H54 (cell line): ENCODE measurements around the gene TNK1.

Experiments
- DNase-seq: peaks from one replicate; pipeline ENCODE4 v3.0.0; 2011; ENCODE audit warnings: low spot score, mixed read lengths; ENCODE audit not compliant: insufficient read length
- FAIRE-seq: peaks from 3 replicates; lab custom pipeline; 2011; peaks lifted over from hg19 to GRCh38; lab: Jason Lieb, UNC
- POLR2A ChIP-seq: IDR thresholded peaks from 2 replicates; pipeline ENCODE4 v1.6.1; 2011; ENCODE audit warnings: low read depth, mild to moderate bottlenecking, low read length

TNK1 gene

GRCh38 chr17:7406235-7406825, 25.4 kb downstream of the TNK1 start:
- FAIRE-seq: no peak
- no peak for TF ChIP-seq POLR2A

DNA sequence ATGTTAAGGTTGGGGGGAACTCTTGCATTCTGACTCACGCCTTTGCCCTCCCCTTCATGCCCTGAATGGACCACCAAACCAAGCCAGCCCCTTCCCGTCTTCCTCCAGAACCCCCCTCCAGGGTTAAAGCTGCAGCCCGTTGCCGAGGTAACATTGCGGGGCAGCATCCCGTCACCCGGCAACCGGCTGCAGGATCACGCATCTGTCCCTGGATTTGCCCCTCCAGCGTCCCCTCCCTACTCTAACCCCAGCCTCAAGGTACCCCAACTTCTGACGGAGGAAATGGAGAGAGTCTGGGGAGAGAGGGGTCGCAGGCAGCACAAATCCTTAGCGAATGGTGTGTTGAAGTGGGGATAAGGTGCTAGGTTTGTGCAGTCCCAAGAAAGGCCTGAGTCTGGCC, 26.2 kb downstream of the TNK1 start:
- DNase-seq (no peak), FAIRE-seq (no peak)
- TF ChIP-seq POLR2A: no peak

More at GRCh38 chr17:7406235-7406825, 25.4 kb downstream of the TNK1 start:
- DNase-seq: no peak

DNA sequence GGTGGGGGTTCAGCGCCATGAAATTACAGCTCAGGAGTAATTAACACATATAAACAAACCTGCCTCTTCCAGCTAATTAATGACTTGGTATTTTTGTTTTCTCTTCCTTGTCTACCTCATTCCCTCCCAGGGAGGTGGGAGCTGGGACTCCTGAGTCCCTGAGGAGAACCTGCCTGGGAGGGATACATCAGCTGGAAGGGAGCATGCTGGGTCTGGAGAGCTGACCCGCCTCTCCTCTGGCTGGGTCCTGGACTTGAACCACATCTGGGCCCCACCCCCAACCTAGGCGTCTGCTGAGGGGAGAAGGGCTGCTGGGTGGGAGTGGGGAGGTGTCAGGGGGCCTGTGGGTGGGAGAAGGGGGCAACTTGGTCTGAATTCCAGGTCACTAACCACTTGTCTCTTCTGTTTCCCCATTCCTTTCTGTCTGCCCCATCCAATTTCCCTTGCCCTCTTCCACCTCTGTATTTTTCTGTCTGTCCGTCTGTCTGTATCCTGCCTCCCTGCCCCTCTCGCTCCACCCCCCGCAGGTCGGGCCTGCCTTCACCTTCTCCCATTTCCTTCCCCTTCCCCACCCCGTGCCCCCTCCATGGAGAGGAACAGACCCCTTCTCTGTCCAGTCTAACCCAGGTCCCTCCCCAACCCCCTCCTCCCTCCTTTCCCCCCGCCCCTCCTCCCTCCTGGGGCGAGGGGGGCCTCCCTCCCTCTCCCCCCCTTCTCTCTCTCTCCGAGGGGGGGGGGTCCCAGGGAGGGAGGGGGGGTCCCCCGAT, 26.8 kb downstream of the TNK1 start, which contains the start of gene NLGN2:
NLGN2 (plus strand) TSS at position 361 of the 767 bp plus-strand sequence. CDS start 411 bp downstream, outside the sequence.
- no peak for TF ChIP-seq POLR2A
- no peak for FAIRE-seq

GRCh38 chr17:7408252-7408727, 27.4 kb downstream of the TNK1 start:
- DNase-seq (no peak), FAIRE-seq (no peak)
- no peak for TF ChIP-seq POLR2A

More for the DNA sequence above, 26.8 kb downstream of the TNK1 start, which contains the start of gene NLGN2:
- no peak for DNase-seq

GRCh38 chr17:7408863-7409262, 28.0 kb downstream of the TNK1 start:
- TF ChIP-seq POLR2A: no peak
- FAIRE-seq (no peak), DNase-seq (no peak)

GRCh38 chr17:7409716-7410115, 28.8 kb downstream of the TNK1 start:
- DNase-seq: no peak
- TF ChIP-seq POLR2A: no peak
- no peak for FAIRE-seq

GRCh38 chr17:7410634-7411426, 29.9 kb downstream of the TNK1 start:
- no peak for FAIRE-seq
- no peak for DNase-seq
- no peak for TF ChIP-seq POLR2A

DNA sequence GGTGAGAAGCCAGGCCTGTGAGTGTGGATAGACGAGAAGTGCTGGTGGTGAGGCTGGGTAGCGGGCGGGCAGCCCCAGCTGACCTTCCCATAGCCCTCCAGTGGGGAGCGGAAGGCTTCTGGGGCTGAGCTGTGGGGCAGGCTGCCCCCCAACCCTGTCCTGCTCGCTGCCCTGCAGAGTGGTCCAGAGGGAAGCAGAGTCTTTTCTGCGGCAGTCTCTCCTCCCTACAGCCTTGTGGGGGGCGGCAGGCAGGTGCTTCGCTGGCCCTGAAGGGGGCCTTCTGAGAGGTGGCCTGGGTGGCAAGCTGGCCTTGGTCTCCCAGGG, 30.5 kb downstream of the TNK1 start:
- FAIRE-seq (no peak), DNase-seq (no peak)
- TF ChIP-seq POLR2A: no peak

DNA sequence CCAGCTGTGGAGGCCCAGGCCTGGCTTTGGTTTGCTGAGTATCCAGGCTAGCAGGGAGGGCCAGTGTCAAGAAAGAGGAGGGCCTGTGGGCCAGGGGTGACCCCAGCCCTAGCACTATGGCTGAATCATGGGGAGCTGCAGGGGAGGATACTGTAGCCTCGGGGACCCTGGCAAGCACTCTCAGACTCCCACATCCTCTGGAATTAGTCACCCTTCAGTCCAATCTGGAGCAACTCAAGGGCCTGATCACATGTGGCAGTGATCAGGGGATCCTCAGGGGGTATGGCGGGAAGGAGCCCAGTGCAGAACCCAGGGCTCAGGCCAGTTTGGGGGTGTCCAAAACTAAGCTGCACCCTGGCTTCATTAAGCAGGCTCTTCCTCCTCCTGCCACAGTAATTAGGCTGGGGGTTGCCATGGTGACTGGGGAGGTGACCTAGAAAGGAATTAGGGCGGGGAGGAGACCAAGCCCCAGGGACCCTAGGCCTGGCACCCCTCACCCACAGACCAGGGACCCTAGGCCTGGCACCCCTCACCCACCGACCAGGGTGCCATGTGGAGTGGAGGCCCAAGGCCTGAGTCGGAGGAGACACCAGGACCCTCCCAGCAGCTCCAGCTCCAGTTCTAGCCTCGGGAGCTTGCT, 32.6 kb downstream of the TNK1 start:
- peak; percentile 61 for FAIRE-seq
- DNase-seq: peak; percentile 95
- TF ChIP-seq POLR2A: no peak

- FAIRE-seq: no peak
- TF ChIP-seq POLR2A: no peak
- no peak for DNase-seq
These were observed 33.9 kb downstream of the TNK1 start for GRCh38 chr17:7414837-7415236.

DNA sequence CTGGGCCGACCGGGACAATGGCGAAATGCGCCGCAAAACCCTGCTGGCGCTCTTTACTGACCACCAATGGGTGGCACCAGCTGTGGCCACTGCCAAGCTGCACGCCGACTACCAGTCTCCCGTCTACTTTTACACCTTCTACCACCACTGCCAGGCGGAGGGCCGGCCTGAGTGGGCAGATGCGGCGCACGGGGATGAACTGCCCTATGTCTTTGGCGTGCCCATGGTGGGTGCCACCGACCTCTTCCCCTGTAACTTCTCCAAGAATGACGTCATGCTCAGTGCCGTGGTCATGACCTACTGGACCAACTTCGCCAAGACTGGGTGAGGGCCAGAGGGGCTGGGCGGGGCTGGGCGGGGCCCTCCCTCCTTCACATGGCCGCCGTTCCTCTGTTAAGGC, 34.9 kb downstream of the TNK1 start:
- FAIRE-seq: no peak
- no peak for DNase-seq
- TF ChIP-seq POLR2A: no peak

DNA sequence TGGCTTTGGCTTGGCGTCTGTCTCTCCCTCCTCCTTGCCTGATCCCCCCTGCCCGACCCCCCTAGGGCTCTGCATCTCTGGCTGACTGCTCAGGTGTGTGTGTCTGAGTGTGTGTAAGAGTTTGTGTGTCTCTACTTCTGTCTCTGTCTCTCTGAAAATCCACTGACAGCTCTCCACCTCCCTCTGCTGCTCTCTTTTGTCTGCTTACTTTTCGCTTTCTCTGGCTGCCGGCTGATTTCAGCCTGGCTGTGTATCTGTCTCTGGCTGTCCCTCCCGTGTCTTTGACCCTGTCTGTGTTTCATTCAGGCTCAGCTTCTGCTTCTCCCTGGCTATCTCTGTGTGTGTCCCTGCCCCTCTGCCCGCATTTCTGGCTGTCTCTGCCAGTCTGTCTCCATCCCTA, 35.4 kb downstream of the TNK1 start:
- no peak for FAIRE-seq
- no peak for TF ChIP-seq POLR2A
- DNase-seq: no peak

DNA sequence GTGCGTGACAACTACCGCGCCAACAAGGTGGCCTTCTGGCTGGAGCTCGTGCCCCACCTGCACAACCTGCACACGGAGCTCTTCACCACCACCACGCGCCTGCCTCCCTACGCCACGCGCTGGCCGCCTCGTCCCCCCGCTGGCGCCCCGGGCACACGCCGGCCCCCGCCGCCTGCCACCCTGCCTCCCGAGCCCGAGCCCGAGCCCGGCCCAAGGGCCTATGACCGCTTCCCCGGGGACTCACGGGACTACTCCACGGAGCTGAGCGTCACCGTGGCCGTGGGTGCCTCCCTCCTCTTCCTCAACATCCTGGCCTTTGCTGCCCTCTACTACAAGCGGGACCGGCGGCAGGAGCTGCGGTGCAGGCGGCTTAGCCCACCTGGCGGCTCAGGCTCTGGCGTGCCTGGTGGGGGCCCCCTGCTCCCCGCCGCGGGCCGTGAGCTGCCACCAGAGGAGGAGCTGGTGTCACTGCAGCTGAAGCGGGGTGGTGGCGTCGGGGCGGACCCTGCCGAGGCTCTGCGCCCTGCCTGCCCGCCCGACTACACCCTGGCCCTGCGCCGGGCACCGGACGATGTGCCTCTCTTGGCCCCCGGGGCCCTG, 36.3 kb downstream of the TNK1 start:
- FAIRE-seq (no peak), DNase-seq (no peak)
- no peak for TF ChIP-seq POLR2A
